H1 (cell line): Measurements from ENCODE around the gene UCHL5. TPM values are rescaled to one million over a fixed set of nuclear protein-coding genes. Genes with fewer than 3 reads are reported as not detected.

Source experiments
- CTCF ChIA-PET: fragments of 300-600 bp; sonication (Branson Sonifier 250); formaldehyde crosslinking; loops from one replicate; lab custom pipeline; 2021; ENCODE audit not compliant: partially characterized antibody; lab: Charles Lee
- POLR2A ChIA-PET: fragments of 300-600 bp; sonication (Branson Sonifier 250); formaldehyde crosslinking; loops from one replicate; lab custom pipeline; 2021; ENCODE audit warnings: inconsistent platforms; ENCODE audit not compliant: partially characterized antibody; lab: Charles Lee
- DNase-seq, 2 experiments: peaks; one replicate each; pipeline versions ENCODE4 v3.0.0 to v3.0.0-alpha.2; 2010 to 2022; ENCODE audit warnings: low spot score in 2 of 2, low read depth in 1 of 2, mixed read lengths in 1 of 2
- FAIRE-seq: peaks from 2 replicates; lab custom pipeline; 2011; peaks lifted over from hg19 to GRCh38; lab: Jason Lieb, UNC
- H2AFZ ChIP-seq: 2 replicates; pipeline ENCODE4 v1.8.1; 2012; ENCODE audit warnings: low read length, inconsistent platforms
- H2AK5ac ChIP-seq: 2 replicates; pipeline ENCODE4 v1.6.1; 2013; ENCODE audit warnings: low read depth, low read length
- H2BK120ac ChIP-seq: replicated peaks from 2 replicates; pipeline ENCODE3; 2013; ENCODE audit warnings: low read depth, low read length, inconsistent platforms
- H2BK12ac ChIP-seq: 2 replicates; pipeline ENCODE4 v1.6.1; 2013; ENCODE audit warnings: low read depth, low read length
- H2BK15ac ChIP-seq: 2 replicates; pipeline ENCODE4 v1.6.1; 2013; ENCODE audit warnings: low read length
- H2BK20ac ChIP-seq: 2 replicates; pipeline ENCODE4 v1.6.1; 2013; ENCODE audit warnings: low read length
- H2BK5ac ChIP-seq: 2 replicates; pipeline ENCODE4 v1.6.1; 2013; ENCODE audit warnings: low read depth, low read length
- H3K14ac ChIP-seq: 2 replicates; pipeline ENCODE4 v1.6.1; 2013; ENCODE audit warnings: inconsistent platforms; ENCODE audit not compliant: insufficient read length
- H3K18ac ChIP-seq: 2 replicates; pipeline ENCODE4 v1.6.1; 2013; ENCODE audit warnings: low read length; ENCODE audit errors: extremely low read depth
- H3K23ac ChIP-seq: 2 replicates; pipeline ENCODE4 v1.6.1; 2013; ENCODE audit warnings: inconsistent platforms; ENCODE audit not compliant: insufficient read length
- H3K23me2 ChIP-seq: 2 replicates; pipeline ENCODE4 v1.6.1; 2013; ENCODE audit warnings: low read depth, low read length
- H3K27ac ChIP-seq: 2 replicates; pipeline ENCODE4 v1.6.1; 2011; ENCODE audit warnings: low read depth, low read length, inconsistent platforms
- H3K27me3 ChIP-seq, 4 experiments: replicated peaks in 1 of 4; 1 replicate in 1 of 4; 2 replicates in 3 of 4; pipeline versions ENCODE4 v1.6.1 to v1.8.1; 2011 to 2013; ENCODE audit warnings: low read length in 3 of 4, mild to moderate bottlenecking in 3 of 4, inconsistent platforms in 2 of 4, mixed read lengths in 2 of 4, moderate library complexity in 1 of 4; ENCODE audit not compliant: control insufficient read depth in 3 of 4, insufficient read depth in 3 of 4; ENCODE audit errors: extremely low read depth in 1 of 4
- H3K36me3 ChIP-seq, 4 experiments: 2 replicates each; pipeline versions ENCODE4 v1.6.1 to v1.8.1; 2011 to 2013; ENCODE audit warnings: mild to moderate bottlenecking in 4 of 4, low read length in 3 of 4, moderate library complexity in 2 of 4, control low read depth in 1 of 4, inconsistent platforms in 1 of 4; ENCODE audit not compliant: insufficient read depth in 4 of 4, control insufficient read depth in 2 of 4
- H3K4ac ChIP-seq: replicated peaks from 2 replicates; pipeline ENCODE3; 2013; ENCODE audit warnings: low read length, low read depth, mixed read lengths, inconsistent platforms; ENCODE audit not compliant: insufficient read length
- H3K4me1 ChIP-seq, 4 experiments: replicated peaks in 1 of 4; 1 replicate in 1 of 4; 2 replicates in 3 of 4; pipeline versions ENCODE4 v1.6.1 to v1.8.1; 2011 to 2013; ENCODE audit warnings: low read length in 3 of 4, inconsistent platforms in 2 of 4, mixed read lengths in 1 of 4; ENCODE audit not compliant: insufficient read depth in 4 of 4, control insufficient read depth in 3 of 4
- H3K4me2 ChIP-seq, 2 experiments: 2 replicates each; pipeline versions ENCODE4 v1.6.1 to v1.8.1; 2011 to 2013; ENCODE audit warnings: low read depth in 2 of 2, low read length in 2 of 2, control low read depth in 1 of 2, inconsistent platforms in 1 of 2, mild to moderate bottlenecking in 1 of 2; ENCODE audit not compliant: insufficient read depth in 1 of 2
- H3K4me3 ChIP-seq, 4 experiments: fragments of 200-600, 300-600 bp in 1 of 4; sonication (generic), shearing (Covaris generic), sonication (Bioruptor Twin) in 1 of 4; 2 replicates each; pipeline versions ENCODE4 v1.5.1 to v1.8.1; 2011 to 2016; ENCODE audit warnings: low read length in 4 of 4, low read depth in 3 of 4, control low read depth in 2 of 4, inconsistent platforms in 2 of 4, mild to moderate bottlenecking in 2 of 4, mixed read lengths in 1 of 4, moderate library complexity in 1 of 4; ENCODE audit not compliant: insufficient read depth in 2 of 4; ENCODE audit errors: extremely low read depth in 1 of 4
- H3K56ac ChIP-seq: replicated peaks from 2 replicates; pipeline ENCODE3; 2013; ENCODE audit warnings: low read depth, mild to moderate bottlenecking, mixed read lengths, low read length, inconsistent platforms; ENCODE audit not compliant: insufficient read length
- H3K79me1 ChIP-seq: 2 replicates; pipeline ENCODE4 v1.6.1; 2013; ENCODE audit warnings: low read depth, low read length, control low read depth
- H3K79me2 ChIP-seq, 2 experiments: 2 replicates each; pipeline versions ENCODE4 v1.6.1 to v1.8.1; 2012 to 2013; ENCODE audit warnings: low read length in 2 of 2, mild to moderate bottlenecking in 2 of 2, inconsistent platforms in 1 of 2; ENCODE audit not compliant: insufficient read depth in 2 of 2, control insufficient read depth in 1 of 2
- H3K9ac ChIP-seq, 4 experiments: replicated peaks in 1 of 4; 1 replicate in 1 of 4; 2 replicates in 3 of 4; pipeline versions ENCODE4 v1.6.1 to v1.8.1; 2011 to 2013; ENCODE audit warnings: low read depth in 3 of 4, low read length in 3 of 4, control low read depth in 2 of 4, mild to moderate bottlenecking in 2 of 4, moderate library complexity in 2 of 4, inconsistent platforms in 1 of 4; ENCODE audit errors: extremely low read depth in 1 of 4
- H3K9me3 ChIP-seq, 2 experiments: 2 replicates each; pipeline versions ENCODE4 v1.6.1 to v1.8.1; 2012 to 2013; ENCODE audit warnings: mild to moderate bottlenecking in 2 of 2, moderate library complexity in 2 of 2, control low read depth in 1 of 2, inconsistent platforms in 1 of 2, low read depth in 1 of 2, low read length in 1 of 2, mixed read lengths in 1 of 2; ENCODE audit not compliant: insufficient read depth in 2 of 2
- H4K20me1 ChIP-seq, 2 experiments: replicated peaks in 1 of 2; 2 replicates each; pipeline versions ENCODE3 to v1.8.1; 2011 to 2013; ENCODE audit warnings: inconsistent platforms in 2 of 2, low read length in 2 of 2, mild to moderate bottlenecking in 1 of 2; ENCODE audit not compliant: insufficient read depth in 2 of 2, control insufficient read depth in 1 of 2
- H4K5ac ChIP-seq: 2 replicates; pipeline ENCODE4 v1.6.1; 2013; ENCODE audit warnings: low read length, low read depth, mixed read lengths, inconsistent platforms; ENCODE audit not compliant: insufficient read length
- H4K8ac ChIP-seq: 2 replicates; pipeline ENCODE4 v1.8.0; 2013; ENCODE audit warnings: mild to moderate bottlenecking, moderate library complexity, low read length, inconsistent platforms; ENCODE audit not compliant: insufficient read depth; ENCODE audit errors: extremely low read depth
- H4K91ac ChIP-seq: replicated peaks from 2 replicates; pipeline ENCODE3; 2013; ENCODE audit warnings: low read length, mixed read lengths, inconsistent platforms; ENCODE audit not compliant: insufficient read length
- CREB1 ChIP-seq: IDR thresholded peaks from 2 replicates; pipeline ENCODE4 v1.6.1; 2012; ENCODE audit warnings: inconsistent platforms
- RAD21 ChIP-seq, 2 experiments: IDR thresholded peaks in 1 of 2; conservative IDR thresholded peaks in 1 of 2; 2 replicates each; pipeline ENCODE4 v1.6.1; 2011; ENCODE audit warnings: low read depth in 2 of 2, low read length in 2 of 2, improper control_type of control experiment in 1 of 2, inconsistent platforms in 1 of 2, mild to moderate bottlenecking in 1 of 2, moderate library complexity in 1 of 2
- TAF1 ChIP-seq: IDR thresholded peaks from 2 replicates; pipeline ENCODE4 v1.6.1; 2011; ENCODE audit warnings: mild to moderate bottlenecking, low read depth, low read length
- TEAD4 ChIP-seq: IDR thresholded peaks from 2 replicates; pipeline ENCODE4 v1.6.1; 2012; ENCODE audit warnings: low read depth, low read length, inconsistent platforms, mixed read lengths
- WGBS, 2 experiments: shearing (Covaris generic) in 1 of 2; methylation state at CpG; one replicate each; pipeline versions ENCODE4 v1.1.6 to v1.1.7; 2013 to 2015; ENCODE audit warnings: low lambda C conversion rate in 2 of 2, mixed read lengths in 2 of 2, inconsistent platforms in 1 of 2, low coverage in 1 of 2, missing lambda C conversion rate in 1 of 2; ENCODE audit not compliant: insufficient replicate concordance in 2 of 2, insufficient coverage in 1 of 2, insufficient read length in 1 of 2; ENCODE audit errors: extremely low coverage in 1 of 2, missing lambda C conversion rate in 1 of 2; 5-methylcytosine and 5-hydroxymethylcytosine counted together
- polyA plus RNA-seq, 7 experiments: library from polyadenylated mRNA; depleted of rRNA in 3 of 7; stranded (reverse) in 5 of 7; unstranded in 2 of 7; fragments of >200 nt in 5 of 7; fragments of 200-250 nt in 2 of 7; gene quantifications; 1 replicate in 5 of 7; 2 replicates in 1 of 7; 4 replicates in 1 of 7; pipeline versions ENCODE4 v1.2.1 to v1.2.3, GENCODE V29; 2011 to 2013; ENCODE audit warnings: missing spikeins in 2 of 7, mixed read lengths in 2 of 7
- total RNA-seq: library from RNA; stranded (reverse); fragmentation: NEBNext Ultra II Directional; extraction: Animal tissue kit (Norgen Biotek cat#: 25700); gene quantifications from 2 replicates; pipeline ENCODE4 v1.2.1, GENCODE V29; 2021
- TF ChIP-seq, protein P1 (sequence below): IDR thresholded peaks from 2 replicates; pipeline ENCODE4 v1.6.1; 2011; ENCODE audit warnings: low read length, improper control_type of control experiment

The UCHL5 gene
- total and polyA plus RNA-seq, 2 of the 8 experiments (the other 6 are each of a cell fraction or from before 2014, with no cell fraction given): 12.0 to 40.0 TPM

DNA sequence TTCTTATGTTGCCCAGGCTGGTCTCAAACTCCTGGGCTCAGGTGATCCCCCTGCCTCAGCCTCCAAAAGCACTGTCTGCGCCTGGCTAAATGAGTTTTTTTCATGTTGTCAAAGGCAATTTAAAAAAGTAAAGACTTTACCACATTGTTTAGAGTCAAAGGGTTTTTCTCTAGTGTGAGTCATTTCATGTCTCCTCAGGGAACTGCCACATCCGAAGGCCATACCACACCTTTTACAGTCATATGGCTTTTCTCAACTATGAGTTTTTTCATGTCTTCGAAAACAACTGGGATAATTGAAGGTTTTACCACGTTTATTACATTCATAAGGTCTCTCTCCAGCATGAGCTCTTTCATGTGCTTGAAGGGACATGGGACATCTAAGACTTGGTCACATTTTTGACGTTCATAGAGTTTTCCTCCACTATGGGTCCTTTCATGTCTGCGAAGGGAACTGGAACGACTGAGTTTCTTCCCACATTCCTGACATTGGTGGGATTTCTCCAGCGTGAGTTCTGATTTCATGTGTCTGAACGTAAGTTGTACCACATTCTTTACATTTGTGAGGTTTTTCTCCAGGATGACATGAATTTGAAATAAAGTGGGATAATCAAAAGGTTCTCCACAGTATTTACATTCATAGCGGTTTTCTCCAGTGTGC is 65.6 kb downstream of the UCHL5 start:
- CTCF ChIA-PET: no interaction called here
- H3K4me1 ChIP-seq: no peaks in the 10 kb centered on the region
- H3K9me3 ChIP-seq: peaks cover 0 to 8% of the 10 kb centered on the region in 2 experiments; a peak in 2 of 4 replicates
- H2BK5ac ChIP-seq: no peak overlapping the region
- no peak overlapping the region for H4K8ac ChIP-seq
- H2BK12ac ChIP-seq: no peak overlapping the region
- no peak overlapping the region for H2BK15ac ChIP-seq
- no peak overlapping the region for H4K5ac ChIP-seq
- no peak overlapping the region for H3K4ac ChIP-seq
- no peak overlapping the region for H3K4me3 ChIP-seq
- POLR2A ChIA-PET: interaction anchor here (1.8 kb wide), 1 partner anchor 16 kb away, joined by 3 read pairs; no protein-coding TSS in a partner anchor
- no peak overlapping the region for H3K23ac ChIP-seq
- no peak overlapping the region for H4K91ac ChIP-seq
- WGBS, 2 experiments: 91% methylated on average over 10 of the region's 10 CpGs; no CpG with 5 or more reads in 1 of the 2 experiments
- DNase-seq (no peak), FAIRE-seq (no peak)
- no peak overlapping the region for H2AK5ac ChIP-seq
- no peak overlapping the region for H3K9ac ChIP-seq
- no peaks in the 10 kb centered on the region for H3K79me2 ChIP-seq
- no peak overlapping the region for H2AFZ ChIP-seq
- no peaks in the 10 kb centered on the region for H3K27me3 ChIP-seq
- H4K20me1 ChIP-seq: no peaks in the 10 kb centered on the region
- H3K14ac ChIP-seq: no peak overlapping the region
- no peaks in the 10 kb centered on the region for H3K23me2 ChIP-seq
- H3K4me2 ChIP-seq: no peak overlapping the region
- no peak overlapping the region for H2BK120ac ChIP-seq
- H2BK20ac ChIP-seq: no peak overlapping the region
- peaks cover 0 to 4% (median 2%) of the 10 kb centered on the region in 4 experiments; a peak in 2 of 8 replicates for H3K36me3 ChIP-seq
- no peak overlapping the region for H3K18ac ChIP-seq
- H3K79me1 ChIP-seq: 0 out of 2 replicates have a peak, but pooled peaks cover 3% of the 10 kb centered on the region
- no peak overlapping the region for H3K56ac ChIP-seq
- H3K27ac ChIP-seq: no peak overlapping the region
- no peak for TF ChIP-seq CREB1
- no peak; the same call in 1 of the 2 replicates for TF ChIP-seq TEAD4
- no peak for TF ChIP-seq RAD21 (IDR thresholded peaks at IDR 0.05 in 1 of 2, conservative IDR thresholded peaks at IDR 0.05 in 1 of 2; ENCODE audit: low read depth in 2 of 2, low read length in 2 of 2)
- TF ChIP-seq TAF1: no peak
- TF ChIP-seq, protein P1, sequence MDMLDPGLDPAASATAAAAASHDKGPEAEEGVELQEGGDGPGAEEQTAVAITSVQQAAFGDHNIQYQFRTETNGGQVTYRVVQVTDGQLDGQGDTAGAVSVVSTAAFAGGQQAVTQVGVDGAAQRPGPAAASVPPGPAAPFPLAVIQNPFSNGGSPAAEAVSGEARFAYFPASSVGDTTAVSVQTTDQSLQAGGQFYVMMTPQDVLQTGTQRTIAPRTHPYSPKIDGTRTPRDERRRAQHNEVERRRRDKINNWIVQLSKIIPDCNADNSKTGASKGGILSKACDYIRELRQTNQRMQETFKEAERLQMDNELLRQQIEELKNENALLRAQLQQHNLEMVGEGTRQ: no peak
